ENCODE results near the gene TRAF3IP1.
"Not testable (repeated sequence)": the region's sequence is repeated elsewhere in the genome, so short reads cannot be mapped to it uniquely, and the experiment has no call there.

Gene TRAF3IP1

GRCh38 chr2:238369591-238370040, 49.3 kb downstream of the TRAF3IP1 start:
- no peaks in the 10 kb centered on the region for H3K36me3 ChIP-seq
- H3K27ac ChIP-seq, result no peak overlapping the region
- peaks cover 12% of the 10 kb centered on the region for H3K27me3 ChIP-seq
- H3K9me3 ChIP-seq, result no peaks in the 10 kb centered on the region
- H3K4me3 ChIP-seq (ENCODE audit: low read depth in 1 of 2, low read length in 1 of 2), result no peak overlapping the region
- no peak for TF ChIP-seq CTCF (IDR thresholded peaks at IDR 0.05)
- H3K4me1 ChIP-seq (ENCODE audit: control insufficient read depth in 1 of 2, insufficient read depth in 1 of 2, low read depth in 1 of 2, low read length in 1 of 2), result peaks cover 0 to 6% of the 10 kb centered on the region in 2 experiments

GRCh38 chr2:238370094-238370822, 49.9 kb downstream of the TRAF3IP1 start:
- Histone ChIP-seq H3K9me3 (no peaks in the 10 kb centered on the region), H3K36me3 (no peaks in the 10 kb centered on the region), H3K4me1 (ENCODE audit: control insufficient read depth in 1 of 2, insufficient read depth in 1 of 2, low read depth in 1 of 2, low read length in 1 of 2) (peaks cover 0 to 6% of the 10 kb centered on the region in 2 experiments), H3K4me3 (ENCODE audit: low read depth in 1 of 2, low read length in 1 of 2) (no peak overlapping the region), H3K27ac (no peak overlapping the region), H3K27me3 (peaks cover 12% of the 10 kb centered on the region)
- TF ChIP-seq CTCF (IDR thresholded peaks at IDR 0.05), result no peak

GRCh38 chr2:238370823-238371372, 50.6 kb downstream of the TRAF3IP1 start:
- Histone ChIP-seq H3K4me3 (ENCODE audit: low read depth in 1 of 2, low read length in 1 of 2) (no peak overlapping the region), H3K9me3 (no peaks in the 10 kb centered on the region), H3K36me3 (no peaks in the 10 kb centered on the region), H3K27me3 (peaks cover 12% of the 10 kb centered on the region), H3K4me1 (ENCODE audit: control insufficient read depth in 1 of 2, insufficient read depth in 1 of 2, low read depth in 1 of 2, low read length in 1 of 2) (peaks cover 0 to 6% of the 10 kb centered on the region in 2 experiments), H3K27ac (no peak overlapping the region)
- peak; percentile 49 for TF ChIP-seq CTCF (IDR thresholded peaks at IDR 0.05)

- H3K27me3 ChIP-seq, result peaks cover 12% of the 10 kb centered on the region
- not testable (repeated sequence) for H3K27ac ChIP-seq; H3K4me3 ChIP-seq (ENCODE audit: low read depth in 1 of 2, low read length in 1 of 2); H3K9me3 ChIP-seq; H3K36me3 ChIP-seq
- peaks cover 11 to 19% of the 10 kb centered on the region in 2 experiments for H3K4me1 ChIP-seq (ENCODE audit: control insufficient read depth in 1 of 2, insufficient read depth in 1 of 2, low read depth in 1 of 2, low read length in 1 of 2)
Observed at GRCh38 chr2:238372277-238372676, 52.0 kb downstream of the TRAF3IP1 start.

- Histone ChIP-seq H3K4me3 (ENCODE audit: low read depth in 1 of 2, low read length in 1 of 2) (peak overlapping the region in 1 of 2 experiments; percentile 32), H3K27me3 (no peaks in the 10 kb centered on the region), H3K36me3 (no peaks in the 10 kb centered on the region), H3K9me3 (no peaks in the 10 kb centered on the region), H3K27ac (peak overlapping the region; percentile 65), H3K4me1 (ENCODE audit: control insufficient read depth in 1 of 2, insufficient read depth in 1 of 2, low read depth in 1 of 2, low read length in 1 of 2) (peaks cover 53 to 57% of the 10 kb centered on the region in 2 experiments)
- no peak for TF ChIP-seq CTCF (IDR thresholded peaks at IDR 0.05)
Observed at GRCh38 chr2:238376884-238377391, 56.6 kb downstream of the TRAF3IP1 start.

All from neutrophil (primary cell).